H1 (cell line): ENCODE data around the gene PCED1B. TPM values are rescaled to one million over a fixed set of nuclear protein-coding genes. Genes with fewer than 3 reads are reported as not detected.

ENCODE experiments used
- CTCF ChIA-PET: fragments of 300-600 bp; sonication (Branson Sonifier 250); formaldehyde crosslinking; loops from one replicate; lab custom pipeline; 2021; ENCODE audit not compliant: partially characterized antibody; lab: Charles Lee
- POLR2A ChIA-PET: fragments of 300-600 bp; sonication (Branson Sonifier 250); formaldehyde crosslinking; loops from one replicate; lab custom pipeline; 2021; ENCODE audit warnings: inconsistent platforms; ENCODE audit not compliant: partially characterized antibody; lab: Charles Lee
- DNase-seq, 2 experiments: peaks; one replicate each; pipeline versions ENCODE4 v3.0.0 to v3.0.0-alpha.2; 2010 to 2022; ENCODE audit warnings: low spot score in 2 of 2, low read depth in 1 of 2, mixed read lengths in 1 of 2
- FAIRE-seq: peaks from 2 replicates; lab custom pipeline; 2011; peaks lifted over from hg19 to GRCh38; lab: Jason Lieb, UNC
- H2AFZ ChIP-seq: 2 replicates; pipeline ENCODE4 v1.8.1; 2012; ENCODE audit warnings: low read length, inconsistent platforms
- H2AK5ac ChIP-seq: 2 replicates; pipeline ENCODE4 v1.6.1; 2013; ENCODE audit warnings: low read depth, low read length
- H2BK120ac ChIP-seq: replicated peaks from 2 replicates; pipeline ENCODE3; 2013; ENCODE audit warnings: low read depth, low read length, inconsistent platforms
- H2BK12ac ChIP-seq: 2 replicates; pipeline ENCODE4 v1.6.1; 2013; ENCODE audit warnings: low read depth, low read length
- H2BK15ac ChIP-seq: 2 replicates; pipeline ENCODE4 v1.6.1; 2013; ENCODE audit warnings: low read length
- H2BK20ac ChIP-seq: 2 replicates; pipeline ENCODE4 v1.6.1; 2013; ENCODE audit warnings: low read length
- H2BK5ac ChIP-seq: 2 replicates; pipeline ENCODE4 v1.6.1; 2013; ENCODE audit warnings: low read depth, low read length
- H3K14ac ChIP-seq: 2 replicates; pipeline ENCODE4 v1.6.1; 2013; ENCODE audit warnings: inconsistent platforms; ENCODE audit not compliant: insufficient read length
- H3K18ac ChIP-seq: 2 replicates; pipeline ENCODE4 v1.6.1; 2013; ENCODE audit warnings: low read length; ENCODE audit errors: extremely low read depth
- H3K23ac ChIP-seq: 2 replicates; pipeline ENCODE4 v1.6.1; 2013; ENCODE audit warnings: inconsistent platforms; ENCODE audit not compliant: insufficient read length
- H3K23me2 ChIP-seq: 2 replicates; pipeline ENCODE4 v1.6.1; 2013; ENCODE audit warnings: low read depth, low read length
- H3K27ac ChIP-seq: 2 replicates; pipeline ENCODE4 v1.6.1; 2011; ENCODE audit warnings: low read depth, low read length, inconsistent platforms
- H3K27me3 ChIP-seq, 4 experiments: replicated peaks in 1 of 4; 1 replicate in 1 of 4; 2 replicates in 3 of 4; pipeline versions ENCODE4 v1.6.1 to v1.8.1; 2011 to 2013; ENCODE audit warnings: low read length in 3 of 4, mild to moderate bottlenecking in 3 of 4, inconsistent platforms in 2 of 4, mixed read lengths in 2 of 4, moderate library complexity in 1 of 4; ENCODE audit not compliant: control insufficient read depth in 3 of 4, insufficient read depth in 3 of 4; ENCODE audit errors: extremely low read depth in 1 of 4
- H3K36me3 ChIP-seq, 4 experiments: 2 replicates each; pipeline versions ENCODE4 v1.6.1 to v1.8.1; 2011 to 2013; ENCODE audit warnings: mild to moderate bottlenecking in 4 of 4, low read length in 3 of 4, moderate library complexity in 2 of 4, control low read depth in 1 of 4, inconsistent platforms in 1 of 4; ENCODE audit not compliant: insufficient read depth in 4 of 4, control insufficient read depth in 2 of 4
- H3K4ac ChIP-seq: replicated peaks from 2 replicates; pipeline ENCODE3; 2013; ENCODE audit warnings: low read length, low read depth, mixed read lengths, inconsistent platforms; ENCODE audit not compliant: insufficient read length
- H3K4me1 ChIP-seq, 4 experiments: replicated peaks in 1 of 4; 1 replicate in 1 of 4; 2 replicates in 3 of 4; pipeline versions ENCODE4 v1.6.1 to v1.8.1; 2011 to 2013; ENCODE audit warnings: low read length in 3 of 4, inconsistent platforms in 2 of 4, mixed read lengths in 1 of 4; ENCODE audit not compliant: insufficient read depth in 4 of 4, control insufficient read depth in 3 of 4
- H3K4me2 ChIP-seq, 2 experiments: 2 replicates each; pipeline versions ENCODE4 v1.6.1 to v1.8.1; 2011 to 2013; ENCODE audit warnings: low read depth in 2 of 2, low read length in 2 of 2, control low read depth in 1 of 2, inconsistent platforms in 1 of 2, mild to moderate bottlenecking in 1 of 2; ENCODE audit not compliant: insufficient read depth in 1 of 2
- H3K4me3 ChIP-seq, 4 experiments: fragments of 200-600, 300-600 bp in 1 of 4; sonication (generic), shearing (Covaris generic), sonication (Bioruptor Twin) in 1 of 4; 2 replicates each; pipeline versions ENCODE4 v1.5.1 to v1.8.1; 2011 to 2016; ENCODE audit warnings: low read length in 4 of 4, low read depth in 3 of 4, control low read depth in 2 of 4, inconsistent platforms in 2 of 4, mild to moderate bottlenecking in 2 of 4, mixed read lengths in 1 of 4, moderate library complexity in 1 of 4; ENCODE audit not compliant: insufficient read depth in 2 of 4; ENCODE audit errors: extremely low read depth in 1 of 4
- H3K56ac ChIP-seq: replicated peaks from 2 replicates; pipeline ENCODE3; 2013; ENCODE audit warnings: low read depth, mild to moderate bottlenecking, mixed read lengths, low read length, inconsistent platforms; ENCODE audit not compliant: insufficient read length
- H3K79me1 ChIP-seq: 2 replicates; pipeline ENCODE4 v1.6.1; 2013; ENCODE audit warnings: low read depth, low read length, control low read depth
- H3K79me2 ChIP-seq, 2 experiments: 2 replicates each; pipeline versions ENCODE4 v1.6.1 to v1.8.1; 2012 to 2013; ENCODE audit warnings: low read length in 2 of 2, mild to moderate bottlenecking in 2 of 2, inconsistent platforms in 1 of 2; ENCODE audit not compliant: insufficient read depth in 2 of 2, control insufficient read depth in 1 of 2
- H3K9ac ChIP-seq, 4 experiments: replicated peaks in 1 of 4; 1 replicate in 1 of 4; 2 replicates in 3 of 4; pipeline versions ENCODE4 v1.6.1 to v1.8.1; 2011 to 2013; ENCODE audit warnings: low read depth in 3 of 4, low read length in 3 of 4, control low read depth in 2 of 4, mild to moderate bottlenecking in 2 of 4, moderate library complexity in 2 of 4, inconsistent platforms in 1 of 4; ENCODE audit errors: extremely low read depth in 1 of 4
- H3K9me3 ChIP-seq, 2 experiments: 2 replicates each; pipeline versions ENCODE4 v1.6.1 to v1.8.1; 2012 to 2013; ENCODE audit warnings: mild to moderate bottlenecking in 2 of 2, moderate library complexity in 2 of 2, control low read depth in 1 of 2, inconsistent platforms in 1 of 2, low read depth in 1 of 2, low read length in 1 of 2, mixed read lengths in 1 of 2; ENCODE audit not compliant: insufficient read depth in 2 of 2
- H4K20me1 ChIP-seq, 2 experiments: replicated peaks in 1 of 2; 2 replicates each; pipeline versions ENCODE3 to v1.8.1; 2011 to 2013; ENCODE audit warnings: inconsistent platforms in 2 of 2, low read length in 2 of 2, mild to moderate bottlenecking in 1 of 2; ENCODE audit not compliant: insufficient read depth in 2 of 2, control insufficient read depth in 1 of 2
- H4K5ac ChIP-seq: 2 replicates; pipeline ENCODE4 v1.6.1; 2013; ENCODE audit warnings: low read length, low read depth, mixed read lengths, inconsistent platforms; ENCODE audit not compliant: insufficient read length
- H4K8ac ChIP-seq: 2 replicates; pipeline ENCODE4 v1.8.0; 2013; ENCODE audit warnings: mild to moderate bottlenecking, moderate library complexity, low read length, inconsistent platforms; ENCODE audit not compliant: insufficient read depth; ENCODE audit errors: extremely low read depth
- H4K91ac ChIP-seq: replicated peaks from 2 replicates; pipeline ENCODE3; 2013; ENCODE audit warnings: low read length, mixed read lengths, inconsistent platforms; ENCODE audit not compliant: insufficient read length
- BCL11A ChIP-seq, 2 experiments: IDR thresholded peaks; one replicate each; pipeline ENCODE4 v1.6.1; 2011; ENCODE audit warnings: low read depth in 2 of 2, low read length in 2 of 2, mild to moderate bottlenecking in 2 of 2
- CEBPB ChIP-seq: IDR thresholded peaks from 2 replicates; pipeline ENCODE4 v1.6.1; 2012; ENCODE audit warnings: low read depth, low read length
- E2F6 ChIP-seq: IDR thresholded peaks from 2 replicates; pipeline ENCODE4 v1.6.1; 2012; ENCODE audit warnings: inconsistent platforms
- HDAC2 ChIP-seq, 2 experiments: fragments of 300-600 bp in 1 of 2; sonication (generic) in 1 of 2; IDR thresholded peaks; 2 replicates each; pipeline ENCODE4 v1.6.1; 2011 to 2012; ENCODE audit warnings: low read depth in 2 of 2, low read length in 2 of 2, mild to moderate bottlenecking in 2 of 2, moderate library complexity in 2 of 2, borderline replicate concordance in 1 of 2, inconsistent platforms in 1 of 2
- KDM1A ChIP-seq: fragments of 200-600, 300-600 bp; sonication (generic); IDR thresholded peaks from 2 replicates; pipeline ENCODE4 v1.7.1; 2016; ENCODE audit warnings: mild to moderate bottlenecking, low read length, borderline replicate concordance
- KDM4A ChIP-seq: IDR thresholded peaks from one replicate; pipeline ENCODE4 v1.7.1; 2012; ENCODE audit warnings: low read depth, mild to moderate bottlenecking, moderate library complexity, low read length, inconsistent platforms; ENCODE audit not compliant: severe bottlenecking
- MAFK ChIP-seq: IDR thresholded peaks from 2 replicates; pipeline ENCODE4 v1.6.1; 2012; ENCODE audit warnings: low read depth, mild to moderate bottlenecking, improper control_type of control experiment, low read length
- POLR2AphosphoS5 ChIP-seq: IDR thresholded peaks from 2 replicates; pipeline ENCODE4 v1.6.1; 2011; ENCODE audit warnings: low read depth, low read length
- RBBP5 ChIP-seq: IDR thresholded peaks from 2 replicates; pipeline ENCODE4 v1.7.1; 2012; ENCODE audit warnings: low read depth, mild to moderate bottlenecking, inconsistent platforms, low read length, moderate library complexity, borderline replicate concordance
- SUZ12 ChIP-seq: fragments of 200-600 bp; sonication (generic); IDR thresholded peaks from 2 replicates; pipeline ENCODE4 v1.6.1; 2012; ENCODE audit warnings: mild to moderate bottlenecking, inconsistent platforms, low read length, moderate library complexity, mixed read lengths
- ZNF274 ChIP-seq: IDR thresholded peaks from 2 replicates; pipeline ENCODE4 v1.7.0; 2012; ENCODE audit warnings: low read length, borderline replicate concordance; ENCODE audit errors: extremely low read depth
- polyA plus RNA-seq, 7 experiments: library from polyadenylated mRNA; depleted of rRNA in 3 of 7; stranded (reverse) in 5 of 7; unstranded in 2 of 7; fragments of >200 nt in 5 of 7; fragments of 200-250 nt in 2 of 7; gene quantifications; 1 replicate in 5 of 7; 2 replicates in 1 of 7; 4 replicates in 1 of 7; pipeline versions ENCODE4 v1.2.1 to v1.2.3, GENCODE V29; 2011 to 2013; ENCODE audit warnings: missing spikeins in 2 of 7, mixed read lengths in 2 of 7
- total RNA-seq: library from RNA; stranded (reverse); fragmentation: NEBNext Ultra II Directional; extraction: Animal tissue kit (Norgen Biotek cat#: 25700); gene quantifications from 2 replicates; pipeline ENCODE4 v1.2.1, GENCODE V29; 2021

PCED1B gene
- total and polyA plus RNA-seq, 2 of the 8 experiments (the other 6 are each of a cell fraction or from before 2014, with no cell fraction given), result 4.7 to 5.4 TPM

DNA sequence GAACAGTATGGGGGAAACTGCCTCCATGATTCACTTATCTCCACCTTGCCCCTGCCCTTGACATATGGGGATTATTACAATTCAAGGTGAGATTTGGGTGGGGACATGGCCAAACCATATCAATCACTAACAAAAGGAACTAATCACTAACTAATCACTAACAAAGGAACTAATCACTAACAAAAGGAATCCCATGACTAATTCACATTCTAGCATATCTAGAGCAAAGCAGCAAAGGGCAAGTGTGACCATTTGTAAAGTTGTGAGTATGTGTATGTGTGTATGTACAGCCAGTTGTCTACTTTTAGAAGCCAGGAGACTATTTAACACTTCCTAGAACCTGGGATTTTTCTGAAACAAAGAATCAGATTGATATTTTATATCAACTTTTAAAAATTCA lies 30.9 kb upstream of the PCED1B start:
- POLR2A ChIA-PET, result no interaction called here
- H3K79me2 ChIP-seq, result no peaks in the 10 kb centered on the region
- no peak overlapping the region for H3K4me2 ChIP-seq
- no peaks in the 10 kb centered on the region for H3K23me2 ChIP-seq
- FAIRE-seq (no peak), DNase-seq (no peak)
- H3K27ac ChIP-seq, result no peak overlapping the region
- no peaks in the 10 kb centered on the region for H3K36me3 ChIP-seq
- no peak overlapping the region for H3K56ac ChIP-seq
- H2BK20ac ChIP-seq, result no peak overlapping the region
- no peak overlapping the region for H2AFZ ChIP-seq
- TF ChIP-seq ZNF274 (no peak), HDAC2 (IDR thresholded peaks at IDR 0.05; ENCODE audit: borderline replicate concordance in 1 of 2, low read depth in 2 of 2, low read length in 2 of 2) (no peak), KDM4A (no peak), MAFK (no peak), SUZ12 (no peak), RBBP5 (no peak), E2F6 (no peak), CEBPB (no peak), BCL11A (IDR thresholded peaks at IDR 0.05; ENCODE audit: low read depth in 2 of 2, low read length in 2 of 2) (no peak), POLR2AphosphoS5 (no peak), KDM1A (no peak)
- TF ChIP-seq, all 59 proteins: peak for 0
- Histone ChIP-seq H3K18ac (no peak overlapping the region), H3K4me1 (no peaks in the 10 kb centered on the region), H4K8ac (no peak overlapping the region), H2BK120ac (no peak overlapping the region), H3K9me3 (peaks cover 8 to 9% of the 10 kb centered on the region in 2 experiments), H4K20me1 (no peaks in the 10 kb centered on the region), H3K4me3 (no peak overlapping the region), H3K14ac (no peak overlapping the region), H3K9ac (no peak overlapping the region), H2BK15ac (no peak overlapping the region), H3K79me1 (no peaks in the 10 kb centered on the region), H2BK12ac (no peak overlapping the region), H4K91ac (no peak overlapping the region), H3K27me3 (no peaks in the 10 kb centered on the region), H2BK5ac (no peak overlapping the region), H2AK5ac (no peak overlapping the region), H3K4ac (no peak overlapping the region), H4K5ac (no peak overlapping the region), H3K23ac (no peak overlapping the region)
- CTCF ChIA-PET, result no interaction called here
